COLO668 (cell line): ENCODE measurements around the gene F11R.
"Not testable (repeated sequence)": the region's sequence is repeated elsewhere in the genome, so short reads cannot be mapped to it uniquely, and the experiment has no call there.

Experiments
- DNase-seq: peaks from one replicate; lab custom pipeline; 2025; ENCODE audit not compliant: unreplicated experiment; lab: John Stamatoyannopoulos, UW

F11R gene

DNA sequence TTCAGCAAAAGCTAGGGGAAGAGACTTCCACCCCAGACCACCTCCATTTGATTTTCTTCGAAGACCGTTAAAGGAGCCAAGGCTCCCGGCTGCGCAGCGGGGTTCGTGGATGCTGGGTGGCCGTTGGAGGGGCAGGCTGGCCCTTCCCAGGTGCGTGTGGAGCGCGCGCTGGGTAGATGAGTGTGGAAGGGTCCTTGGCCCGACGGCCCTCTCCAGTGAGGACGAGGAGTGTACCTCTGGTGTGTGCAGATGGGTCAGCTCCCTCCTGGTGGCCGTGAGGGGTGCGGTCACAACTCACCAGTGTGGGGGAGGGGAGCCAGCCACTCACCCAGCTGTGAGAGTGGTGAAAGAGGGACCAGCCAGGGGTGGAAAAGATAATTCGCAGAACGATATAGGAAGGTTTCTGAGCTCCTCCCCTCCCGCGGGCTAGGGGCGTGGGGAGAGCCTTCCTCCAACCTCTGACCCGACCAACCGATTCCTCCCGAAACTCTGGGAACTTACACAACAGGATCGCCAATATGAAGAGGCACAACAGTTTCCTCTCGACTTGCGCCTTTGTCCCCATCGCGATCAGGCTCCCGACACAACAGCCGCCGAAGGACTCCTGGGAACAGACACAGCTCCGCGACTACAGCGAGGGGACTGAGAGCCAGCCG lies at the start of gene F11R:
Gene F11R, minus strand, starts transcription at position 644 of the 656 bp plus-strand sequence. Its CDS starts 79 bp downstream, at position 565.
- peak; percentile 86 for DNase-seq

DNA sequence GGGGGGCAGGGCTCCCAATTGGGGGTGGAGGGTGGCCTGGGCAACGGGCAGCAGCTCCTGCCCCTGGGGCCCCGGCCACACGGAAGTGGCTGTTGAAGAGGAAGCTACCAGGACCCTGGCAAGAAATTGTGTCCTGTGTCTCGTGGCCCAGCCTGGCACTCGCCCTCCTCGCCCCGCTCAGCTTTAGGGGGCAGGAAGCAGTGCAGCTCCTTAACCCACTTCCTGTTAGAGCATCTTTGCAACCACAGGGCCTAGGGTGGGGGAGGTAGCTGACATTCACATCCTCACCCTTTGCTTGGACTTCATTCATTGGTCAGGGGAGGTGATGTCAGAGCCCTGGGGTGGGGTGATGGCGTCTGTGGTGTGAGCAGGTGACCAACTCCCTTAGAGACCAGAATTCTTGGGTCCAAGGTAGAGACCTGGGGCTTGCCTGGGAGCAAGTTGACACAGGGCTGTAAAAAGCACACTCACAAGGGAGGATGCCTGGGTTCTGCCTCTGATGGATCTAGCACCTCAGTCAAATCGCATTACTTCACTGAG lies 48.8 kb upstream of the F11R start, which contains the start of gene ARHGAP30:
Gene ARHGAP30, minus strand, starts transcription at position 161 of the 540 bp plus-strand sequence. CDS start 267 bp downstream, outside the sequence.
- no peak for DNase-seq

DNA sequence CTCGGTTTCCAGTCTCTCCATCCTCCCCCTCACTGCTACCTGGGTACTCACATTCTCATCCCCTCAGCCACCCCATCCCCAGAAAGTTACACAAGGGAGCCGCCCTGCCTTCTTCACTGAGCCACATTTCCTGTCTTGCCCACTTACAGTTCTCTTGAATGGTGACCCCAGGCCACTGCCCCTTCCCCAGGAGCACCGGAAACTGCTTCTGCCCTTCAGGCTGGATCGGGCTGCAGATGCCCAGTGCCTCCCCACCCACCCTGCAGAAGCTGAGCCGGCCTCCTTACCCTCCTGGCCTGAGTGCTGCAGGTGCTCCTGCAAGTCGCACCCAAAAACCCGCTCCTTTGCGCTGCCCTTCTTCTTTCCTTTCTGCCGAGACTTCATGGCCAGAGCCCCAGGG lies 48.3 kb upstream of the F11R start:
- DNase-seq: no peak

DNA sequence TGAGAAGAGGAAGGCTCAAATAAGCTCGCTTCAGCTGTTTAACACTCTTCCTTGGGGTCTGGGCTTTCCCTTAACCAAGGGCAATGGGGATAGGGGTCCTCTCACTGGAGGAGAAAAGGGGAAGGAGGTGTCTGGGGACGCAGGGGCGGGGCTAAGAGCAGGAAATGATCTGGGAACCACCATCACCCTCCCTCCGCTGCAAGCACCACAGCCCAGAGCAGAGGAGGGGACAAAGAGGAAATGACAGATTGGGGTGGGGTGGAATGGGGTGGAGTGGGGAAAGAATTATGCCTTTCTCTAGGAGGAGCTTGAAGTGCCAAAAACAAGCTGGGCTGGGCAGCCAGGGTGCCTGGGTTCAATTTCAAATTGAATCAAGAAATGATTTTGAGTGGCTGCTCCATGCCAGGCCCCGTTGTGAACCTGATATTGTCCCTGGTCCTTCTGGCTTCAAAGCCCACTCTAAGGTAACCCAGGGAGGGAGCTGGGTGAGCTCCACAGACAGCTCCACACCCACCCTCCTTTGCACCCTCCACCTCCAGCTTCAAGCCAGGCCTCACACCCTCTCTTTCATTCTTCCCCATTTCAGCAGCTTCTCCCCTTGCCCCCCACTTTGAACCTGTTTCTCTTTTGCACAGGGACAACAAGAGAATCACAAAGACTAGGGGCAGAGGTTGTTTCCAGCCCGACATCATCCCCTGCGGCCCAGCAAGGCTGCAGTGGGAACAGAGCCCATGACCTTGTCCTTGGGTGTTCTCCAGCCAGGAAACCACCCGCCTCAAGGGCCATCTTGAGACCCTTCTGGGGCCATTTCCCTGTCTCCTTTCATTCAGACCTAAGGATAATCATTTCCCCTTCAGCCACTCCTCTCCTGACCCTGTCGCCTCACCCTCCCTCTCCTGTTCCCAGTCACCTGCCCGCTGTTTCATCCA lies 47.6 kb upstream of the F11R start:
- DNase-seq: no peak

DNA sequence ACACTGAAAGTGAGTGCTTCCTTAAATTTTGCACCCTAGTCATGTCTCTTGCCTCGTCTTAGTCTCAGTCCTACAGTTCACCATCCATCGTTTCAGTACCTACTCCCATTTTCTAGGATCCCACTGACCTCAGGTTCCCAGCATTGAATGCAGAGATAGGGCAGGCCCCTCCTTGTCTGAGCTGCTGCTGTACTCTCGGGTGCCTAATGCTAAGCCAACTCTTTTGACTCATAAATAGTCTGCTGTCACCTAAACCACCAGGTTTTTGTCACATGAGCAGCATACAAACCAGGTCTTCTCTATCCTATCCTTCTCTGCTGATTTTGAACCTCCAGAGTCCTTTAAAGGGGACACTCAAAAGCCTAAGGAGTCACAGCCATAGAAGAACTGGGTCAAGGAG lies 45.7 kb upstream of the F11R start:
- DNase-seq: no peak

DNA sequence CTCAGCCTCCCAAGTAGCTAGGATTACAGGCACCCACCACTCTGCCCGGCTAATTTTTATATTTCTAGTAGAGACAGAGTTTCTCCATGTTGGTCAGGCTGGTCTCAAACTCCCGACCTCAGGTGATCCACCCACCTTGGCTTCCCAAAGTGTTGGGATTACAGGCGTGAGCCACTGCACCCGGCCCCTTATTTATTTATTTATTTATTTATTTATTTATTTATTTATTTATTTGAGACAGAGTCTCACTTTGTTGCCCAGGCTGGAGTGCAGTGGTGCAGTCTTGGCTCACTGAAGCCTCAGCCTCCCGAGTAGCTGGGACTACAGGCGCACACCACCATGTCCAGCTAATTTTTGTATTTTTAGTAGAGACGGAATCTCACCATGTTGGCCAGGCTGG lies 44.7 kb upstream of the F11R start:
- not testable (repeated sequence) for DNase-seq

DNA sequence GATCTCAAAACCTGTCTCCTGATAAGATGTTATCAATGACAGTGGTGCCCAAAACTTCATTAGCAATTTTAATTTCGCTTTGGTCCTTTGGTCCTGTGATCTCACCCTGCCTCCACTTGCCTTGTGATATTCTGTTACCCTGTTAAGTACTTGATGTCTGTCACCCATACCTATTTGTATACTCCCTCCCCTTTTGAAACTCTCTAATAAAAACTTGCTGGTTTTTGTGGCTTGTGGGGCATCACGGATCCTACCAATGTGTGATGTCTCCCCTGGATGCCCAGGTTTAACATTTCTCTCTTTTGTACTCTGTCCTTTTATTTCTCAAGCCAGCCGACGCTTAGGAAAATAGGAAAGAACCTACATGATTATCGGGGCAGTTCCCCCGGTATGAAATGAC lies 43.0 kb upstream of the F11R start:
- not testable (repeated sequence) for DNase-seq

DNA sequence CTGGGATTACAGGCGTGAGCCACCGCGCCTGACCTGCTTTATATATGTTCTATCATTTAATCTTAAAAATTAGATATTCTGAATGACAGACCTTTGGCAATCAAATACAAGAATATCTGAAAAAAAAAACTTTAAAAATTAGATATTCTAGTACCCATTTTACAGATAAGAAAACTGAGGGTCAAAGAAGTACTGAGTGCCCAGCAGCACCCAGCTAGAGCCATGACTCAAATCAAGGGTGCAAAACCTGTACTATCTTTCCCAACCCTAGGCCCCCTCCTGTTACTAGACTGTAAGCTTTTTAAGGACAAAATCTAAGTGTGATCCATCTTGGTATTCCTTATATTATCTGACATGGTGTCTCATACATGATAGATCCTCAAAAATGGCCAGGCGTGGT lies 40.5 kb upstream of the F11R start:
- no peak for DNase-seq

DNA sequence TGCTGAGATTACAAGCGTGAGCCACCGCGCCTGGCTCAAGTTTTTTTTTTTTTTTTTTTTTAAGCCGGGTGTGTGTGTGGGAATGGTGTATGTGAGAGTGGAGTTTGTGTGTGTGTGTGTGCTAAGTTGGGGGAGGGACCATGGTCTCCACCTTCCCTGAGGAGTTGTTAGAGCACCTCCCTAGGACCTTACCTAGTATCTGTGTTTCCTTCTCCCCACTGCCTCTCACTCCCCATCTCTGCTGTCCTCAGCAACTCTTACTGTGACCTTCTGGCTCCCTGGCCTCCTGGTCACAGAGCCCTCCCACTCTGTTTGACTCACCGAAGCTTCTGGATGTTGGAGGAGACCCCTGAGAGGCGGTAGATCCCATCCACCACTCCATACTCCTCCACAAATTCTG lies 38.3 kb upstream of the F11R start:
- DNase-seq: no peak

DNA sequence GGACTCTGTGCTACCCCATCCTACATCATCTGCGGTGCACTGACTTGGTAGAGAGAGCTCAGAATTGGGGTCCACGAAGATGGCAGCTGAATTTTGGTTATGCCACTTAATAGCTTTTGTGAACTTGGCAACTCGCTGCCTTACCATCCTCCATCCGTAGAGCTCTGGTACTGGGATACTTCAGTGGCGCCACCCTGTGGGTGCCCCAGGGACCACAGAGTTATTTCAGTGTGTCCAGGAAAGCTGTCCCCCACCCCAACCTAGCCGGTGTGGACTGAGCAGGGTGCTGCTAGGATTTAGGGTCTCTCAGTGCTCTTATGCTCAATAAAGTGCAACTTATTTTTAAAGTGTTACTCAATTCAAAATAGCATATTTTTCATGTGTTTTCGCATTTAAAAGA lies 33.9 kb upstream of the F11R start:
- no peak for DNase-seq

DNA sequence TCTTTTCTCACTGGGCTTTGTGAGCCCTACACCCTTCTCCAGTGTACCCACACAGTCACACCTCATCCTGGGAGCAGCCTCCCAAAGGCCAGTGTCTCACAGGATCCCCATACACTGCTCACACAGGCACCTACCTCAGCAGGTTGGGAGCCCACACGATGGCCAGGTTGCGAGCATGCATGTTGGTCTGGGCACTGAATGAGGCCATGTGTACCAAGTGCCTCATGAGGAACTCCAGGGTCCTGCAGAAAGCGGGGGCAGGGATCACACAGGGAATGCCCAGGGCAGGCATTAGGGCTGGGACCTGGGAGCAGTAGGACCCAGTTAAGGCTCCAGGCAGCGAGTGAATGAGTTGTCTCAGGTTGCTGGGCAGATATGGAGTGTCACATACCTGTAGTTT lies 33.3 kb upstream of the F11R start:
- no peak for DNase-seq

DNA sequence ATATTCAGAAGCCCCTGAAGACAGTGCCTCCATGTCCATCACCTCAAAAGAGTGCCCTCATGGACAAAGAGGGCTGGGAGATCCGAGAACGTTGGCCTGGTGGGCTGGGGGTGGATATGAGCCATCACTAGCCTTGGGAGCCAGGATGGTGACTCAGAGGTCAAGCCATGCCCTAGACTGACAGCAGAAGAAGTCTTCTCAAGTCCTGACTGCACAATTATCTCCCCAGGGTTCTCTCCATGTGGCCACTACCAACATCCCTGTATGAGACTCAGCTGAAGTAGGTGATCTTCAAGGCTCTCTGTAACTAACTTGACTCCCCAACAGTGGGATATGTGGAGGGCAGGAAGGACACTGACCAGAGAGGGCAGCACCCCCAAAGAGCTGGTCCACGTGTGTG lies 31.9 kb upstream of the F11R start:
- no peak for DNase-seq

DNA sequence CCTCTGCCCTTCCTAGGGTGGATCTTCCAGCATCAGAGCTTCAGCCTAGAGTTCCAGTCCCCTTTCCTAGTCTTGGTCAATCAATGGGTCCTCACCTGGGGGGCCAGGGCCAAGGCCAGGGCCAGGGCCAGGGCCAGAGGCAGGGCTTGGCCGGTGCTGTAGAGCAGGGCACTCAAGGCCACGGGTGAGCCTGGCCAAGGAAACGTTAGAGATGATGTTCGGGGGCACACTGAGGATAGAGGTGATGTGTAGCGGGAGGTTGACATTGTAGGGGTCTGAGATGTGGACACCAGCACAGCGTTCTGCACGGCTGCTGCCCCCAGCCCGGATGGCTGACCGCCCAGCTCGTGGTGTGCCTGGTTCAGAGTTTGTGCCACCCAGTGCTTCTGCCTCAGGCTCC lies 30.3 kb upstream of the F11R start:
- no peak for DNase-seq

DNA sequence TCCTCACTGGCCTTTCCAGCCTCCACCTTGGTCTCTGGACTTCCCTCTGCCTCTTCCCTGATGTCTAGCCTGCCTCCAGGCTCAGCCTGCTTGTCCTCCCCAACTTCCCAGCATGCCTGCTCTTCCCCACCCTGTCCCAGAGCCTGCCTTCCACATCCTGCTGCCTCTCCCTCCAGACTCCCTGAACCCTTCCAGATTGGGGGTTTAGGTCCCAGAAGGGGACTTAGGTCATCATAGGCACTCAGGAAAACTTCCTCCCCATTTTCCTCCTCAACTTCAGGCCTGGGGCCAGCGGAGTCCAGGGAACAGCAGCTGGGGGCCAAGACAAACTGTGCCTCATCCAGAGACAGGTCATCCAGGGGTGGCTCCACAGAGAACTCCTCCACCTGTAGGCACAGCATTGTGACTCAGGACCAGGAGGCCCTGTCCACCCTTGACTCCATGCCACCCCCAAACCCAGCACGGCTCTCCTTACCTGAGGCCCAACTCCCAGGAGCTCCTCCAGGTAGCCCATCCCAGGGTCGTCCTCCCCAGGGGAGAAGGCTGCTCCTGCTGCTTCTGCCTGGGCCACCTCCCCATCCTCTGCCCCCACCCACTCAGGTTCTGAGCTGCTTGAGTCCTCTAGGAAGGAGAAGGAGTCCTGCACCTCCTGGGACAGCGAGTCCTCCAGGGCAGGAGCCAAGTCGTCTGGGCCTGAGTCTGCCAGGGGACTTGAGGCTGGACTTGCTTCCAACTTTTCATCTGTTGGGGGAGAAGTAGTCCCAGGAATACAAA lies 28.2 kb upstream of the F11R start:
- DNase-seq: no peak

DNA sequence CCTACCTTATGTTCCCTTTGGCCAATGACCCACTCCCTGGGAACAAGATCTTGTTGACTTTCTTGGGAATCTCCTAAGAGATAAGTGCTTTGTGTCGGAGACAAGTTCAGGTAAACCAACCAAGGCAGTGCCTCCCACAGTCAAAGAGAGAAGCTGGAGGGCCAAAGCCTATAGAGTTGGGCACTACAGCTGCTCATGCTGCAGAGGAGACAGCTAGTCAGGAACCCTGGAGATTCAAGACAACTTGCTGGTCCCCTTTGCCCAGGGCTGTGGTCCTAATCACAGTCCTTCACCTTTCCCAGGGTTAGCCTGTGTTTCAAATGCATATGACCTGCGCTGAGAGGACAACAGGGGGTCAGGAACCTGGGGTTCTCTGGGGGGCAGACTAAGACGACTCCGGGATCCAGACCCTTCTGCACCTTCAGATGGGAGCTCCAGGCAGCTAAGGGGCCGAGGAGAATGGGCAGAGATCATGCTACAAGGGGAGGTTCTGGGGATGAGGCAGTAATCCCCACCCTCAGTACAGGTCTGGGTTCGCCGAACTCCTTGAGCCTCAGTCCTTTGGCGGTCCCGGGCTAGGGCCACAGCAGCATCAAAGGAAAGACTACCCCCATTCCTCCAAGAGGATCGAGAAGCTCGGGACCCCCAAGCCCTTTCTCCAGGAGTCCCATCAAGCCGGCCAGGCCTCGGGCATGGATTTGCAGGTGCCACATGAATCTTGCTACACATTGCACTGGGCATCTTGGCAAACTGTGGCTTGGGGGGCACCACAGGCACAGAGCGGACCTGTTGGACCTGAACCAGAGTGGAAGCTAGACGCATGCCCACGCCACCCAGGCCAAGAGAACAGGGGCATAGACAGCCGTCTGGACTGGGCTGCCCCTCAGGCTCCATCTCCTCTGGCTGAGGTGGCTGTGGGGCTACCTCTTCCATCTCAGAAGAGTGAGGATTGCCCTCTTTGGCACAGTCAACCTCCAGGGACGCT lies 26.8 kb upstream of the F11R start:
- DNase-seq: no peak

DNA sequence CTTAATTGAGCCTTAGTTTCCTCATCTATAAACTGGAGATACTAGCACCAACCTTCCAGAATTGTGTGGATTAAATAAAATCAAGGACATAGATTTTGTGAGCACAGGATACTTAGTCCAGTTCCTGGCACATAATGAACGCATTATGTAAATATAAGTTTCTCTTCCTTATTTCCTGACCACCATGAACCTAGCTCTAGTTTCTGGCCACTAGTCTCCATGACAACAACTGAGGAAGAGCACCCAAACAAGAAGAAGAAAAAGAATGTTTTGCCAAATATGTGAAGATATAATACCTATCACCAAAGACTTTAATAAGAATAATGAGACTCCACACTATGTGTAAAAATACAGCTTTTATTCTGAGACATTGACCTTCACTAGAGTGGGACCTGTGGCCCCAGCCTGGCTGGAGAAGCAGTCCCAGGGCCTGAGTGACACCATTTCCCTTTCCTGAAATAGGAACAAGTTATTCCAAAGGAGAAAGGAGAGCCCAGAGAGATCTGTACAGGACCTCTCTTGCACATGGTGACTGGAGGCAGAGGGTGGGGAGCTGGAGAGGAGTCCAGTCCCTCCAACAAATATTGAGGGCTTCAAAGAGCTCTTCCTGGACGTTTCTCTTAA lies 25.8 kb upstream of the F11R start:
- no peak for DNase-seq

DNA sequence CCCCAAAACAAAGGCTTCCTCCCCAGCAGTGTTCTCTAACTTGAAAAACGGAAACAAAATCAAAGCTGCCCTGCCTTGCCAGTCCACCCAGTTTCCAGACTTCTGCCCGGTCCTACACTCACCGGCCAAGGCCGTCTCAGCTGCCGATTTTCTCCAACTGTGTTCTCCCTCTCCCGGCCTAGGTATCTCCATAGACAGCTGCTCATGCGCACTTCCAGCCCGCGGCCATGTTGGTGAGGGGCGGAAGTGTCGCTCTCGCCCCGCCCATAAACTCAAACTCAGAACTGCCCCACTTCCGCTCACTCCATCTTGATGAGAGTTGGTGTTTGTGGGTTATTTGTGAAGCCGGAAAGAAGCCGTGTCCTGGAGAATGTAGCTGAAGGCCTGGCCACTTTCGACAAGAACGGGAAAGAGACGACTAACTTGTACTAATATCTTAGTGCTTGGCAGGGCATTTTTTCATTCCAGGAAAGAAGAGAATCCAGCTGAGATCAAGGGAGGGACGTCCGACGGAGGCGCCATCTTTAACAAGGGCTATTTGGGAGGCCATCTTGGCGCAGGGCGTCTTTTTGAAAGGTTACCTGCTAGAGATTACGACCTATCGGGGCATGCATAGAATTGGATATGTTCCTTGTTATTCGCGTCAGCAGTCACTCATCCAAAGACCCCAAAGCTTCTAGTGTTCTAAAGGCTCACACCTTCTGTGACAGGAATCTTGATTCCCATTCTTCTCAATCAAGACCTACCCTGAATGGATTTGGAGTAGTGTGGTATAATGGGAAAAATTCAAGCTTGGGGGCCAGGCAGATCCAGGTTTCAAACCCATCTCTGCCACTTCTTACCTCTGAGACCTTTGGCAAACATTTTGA lies 25.0 kb upstream of the F11R start, which contains the start of gene USF1:
Gene USF1, minus strand, starts transcription at position 242 of the 869 bp plus-strand sequence. CDS start 2,702 bp downstream, outside the sequence.
- DNase-seq: peak; percentile 94
